H9 (cell line): Measurements from ENCODE around the gene ELAVL1. TPM values are rescaled to one million over a fixed set of nuclear protein-coding genes. Genes with fewer than 3 reads are reported as not detected.
A peak's percentile ranks its signal among the peaks of the same experiment; 100 is the strongest.
"Not testable (repeated sequence)": the region's sequence is repeated elsewhere in the genome, so short reads cannot be mapped to it uniquely, and the experiment has no call there.

Experiments
- DNase-seq: peaks from one replicate; pipeline ENCODE4 v3.0.0-alpha.2; 2017
- H2AFZ ChIP-seq: one replicate; pipeline ENCODE4 v1.6.1; 2013; ENCODE audit warnings: mild to moderate bottlenecking, low read length, control low read depth, moderate library complexity
- H2AK5ac ChIP-seq: 2 replicates; pipeline ENCODE4 v1.6.1; 2013; ENCODE audit warnings: low read length, control low read depth, mixed read lengths; ENCODE audit not compliant: insufficient read length
- H2BK120ac ChIP-seq: one replicate; pipeline ENCODE4 v1.6.1; 2013; ENCODE audit warnings: low read depth, mild to moderate bottlenecking, low read length, control low read depth, inconsistent platforms; ENCODE audit not compliant: poor library complexity, severe bottlenecking
- H2BK12ac ChIP-seq: 2 replicates; pipeline ENCODE4 v1.6.1; 2013; ENCODE audit warnings: low read length, control low read depth, mixed read lengths, low read depth; ENCODE audit not compliant: insufficient read length
- H2BK15ac ChIP-seq: 2 replicates; pipeline ENCODE4 v1.6.1; 2013; ENCODE audit warnings: low read depth, low read length, control low read depth
- H2BK20ac ChIP-seq: one replicate; pipeline ENCODE4 v1.6.1; 2013; ENCODE audit warnings: low read depth, mild to moderate bottlenecking, low read length, control low read depth, inconsistent platforms; ENCODE audit not compliant: poor library complexity, severe bottlenecking
- H2BK5ac ChIP-seq: 2 replicates; pipeline ENCODE4 v1.6.1; 2013; ENCODE audit warnings: low read length, control low read depth, mixed read lengths; ENCODE audit not compliant: insufficient read length
- H3K14ac ChIP-seq: 2 replicates; pipeline ENCODE4 v1.6.1; 2013; ENCODE audit warnings: low read length, control low read depth; ENCODE audit not compliant: insufficient read depth
- H3K18ac ChIP-seq: 2 replicates; pipeline ENCODE4 v1.6.1; 2013; ENCODE audit warnings: low read depth, mild to moderate bottlenecking, mixed read lengths, low read length, control low read depth; ENCODE audit not compliant: insufficient read length
- H3K23ac ChIP-seq: 2 replicates; pipeline ENCODE4 v1.6.1; 2013; ENCODE audit warnings: low read length, control low read depth, mixed read lengths, low read depth; ENCODE audit not compliant: insufficient read length
- H3K23me2 ChIP-seq: 2 replicates; pipeline ENCODE4 v1.6.1; 2013; ENCODE audit warnings: low read depth, mild to moderate bottlenecking, mixed read lengths, low read length, control low read depth; ENCODE audit not compliant: insufficient read length, poor library complexity, severe bottlenecking
- H3K27ac ChIP-seq: 2 replicates; pipeline ENCODE4 v1.5.1; 2013; ENCODE audit warnings: low read length, control low read depth, mixed read lengths, low read depth; ENCODE audit not compliant: insufficient read length
- H3K27me3 ChIP-seq: 2 replicates; pipeline ENCODE4 v1.6.1; 2013; ENCODE audit warnings: low read length, control low read depth, inconsistent platforms; ENCODE audit not compliant: insufficient read depth
- H3K4ac ChIP-seq: 2 replicates; pipeline ENCODE4 v1.6.1; 2013; ENCODE audit warnings: low read depth, mild to moderate bottlenecking, control low read depth, inconsistent platforms, low read length, moderate library complexity
- H3K4me1 ChIP-seq: 2 replicates; pipeline ENCODE4 v1.6.1; 2013; ENCODE audit warnings: low read length, control low read depth, inconsistent platforms; ENCODE audit not compliant: insufficient read depth
- H3K4me2 ChIP-seq: 2 replicates; pipeline ENCODE4 v1.6.1; 2013; ENCODE audit warnings: low read length, control low read depth, mixed read lengths; ENCODE audit not compliant: insufficient read length, insufficient read depth
- H3K56ac ChIP-seq: 2 replicates; pipeline ENCODE4 v1.6.1; 2013; ENCODE audit warnings: low read depth, mild to moderate bottlenecking, mixed read lengths, low read length, control low read depth; ENCODE audit not compliant: insufficient read length
- H3K79me1 ChIP-seq: 2 replicates; pipeline ENCODE4 v1.6.1; 2013; ENCODE audit warnings: low read depth, mild to moderate bottlenecking, moderate library complexity, low read length, control low read depth, inconsistent platforms; ENCODE audit not compliant: insufficient read depth, poor library complexity, severe bottlenecking
- H3K79me2 ChIP-seq: 2 replicates; pipeline ENCODE4 v1.6.1; 2013; ENCODE audit warnings: low read length, control low read depth, inconsistent platforms; ENCODE audit not compliant: insufficient read depth
- H3K9ac ChIP-seq: 2 replicates; pipeline ENCODE4 v1.6.1; 2013; ENCODE audit warnings: low read length, control low read depth, mixed read lengths; ENCODE audit not compliant: insufficient read length; ENCODE audit errors: extremely low read depth
- H3K9me3 ChIP-seq: one replicate; pipeline ENCODE4 v1.6.1; 2013; ENCODE audit warnings: low read depth, low read length, inconsistent platforms; ENCODE audit not compliant: control insufficient read depth
- H3T11ph ChIP-seq: one replicate; pipeline ENCODE4 v1.6.1; 2013; ENCODE audit warnings: mild to moderate bottlenecking, low read length, control low read depth, inconsistent platforms
- H4K20me1 ChIP-seq: one replicate; pipeline ENCODE4 v1.6.1; 2013; ENCODE audit not compliant: control insufficient read depth, insufficient read length, insufficient read depth
- H4K5ac ChIP-seq: 2 replicates; pipeline ENCODE4 v1.6.1; 2013; ENCODE audit warnings: low read depth, mild to moderate bottlenecking, mixed read lengths, low read length, control low read depth; ENCODE audit not compliant: insufficient read length
- H4K8ac ChIP-seq: replicated peaks from 2 replicates; pipeline ENCODE4 v1.6.1; 2013; ENCODE audit warnings: low read length, control low read depth, mixed read lengths, low read depth; ENCODE audit not compliant: insufficient read length
- H4K91ac ChIP-seq: 2 replicates; pipeline ENCODE4 v1.6.1; 2013; ENCODE audit warnings: low read depth, mild to moderate bottlenecking, moderate library complexity, mixed read lengths, low read length, control low read depth; ENCODE audit not compliant: insufficient read length
- H3K27ac Mint-ChIP-seq, 3 experiments: 2 replicates in 2 of 3; 3 replicates in 1 of 3; pipeline ENCODE4 v1.8.0; 2020 to 2021; ENCODE audit warnings: mixed read lengths in 3 of 3, mild to moderate bottlenecking in 1 of 3, moderate library complexity in 1 of 3
- H3K27me3 Mint-ChIP-seq: 2 replicates; pipeline ENCODE4 v1.8.0; 2021; ENCODE audit warnings: low read depth, mild to moderate bottlenecking, moderate library complexity, mixed read lengths
- H3K36me3 Mint-ChIP-seq, 3 experiments: 2 replicates in 2 of 3; 3 replicates in 1 of 3; pipeline ENCODE4 v1.8.0; 2020 to 2021; ENCODE audit warnings: low read depth in 3 of 3, mixed read lengths in 3 of 3; ENCODE audit not compliant: insufficient read depth in 1 of 3
- H3K4me1 Mint-ChIP-seq, 2 experiments: 2 replicates each; pipeline ENCODE4 v1.8.0; 2020; ENCODE audit warnings: mixed read lengths in 2 of 2
- H3K4me3 Mint-ChIP-seq, 2 experiments: 2 replicates in 1 of 2; 3 replicates in 1 of 2; pipeline ENCODE4 v1.8.0; 2020 to 2021; ENCODE audit warnings: mild to moderate bottlenecking in 2 of 2, mixed read lengths in 2 of 2, moderate library complexity in 1 of 2
- H3K9me3 Mint-ChIP-seq, 2 experiments: 2 replicates in 1 of 2; 3 replicates in 1 of 2; pipeline ENCODE4 v1.8.0; 2020; ENCODE audit warnings: mild to moderate bottlenecking in 2 of 2, mixed read lengths in 2 of 2, moderate library complexity in 1 of 2
- CTCF ChIP-seq: fragments of 200-600 bp; sonication (generic); conservative IDR thresholded peaks from 3 replicates; pipeline ENCODE4 v1.8.0; 2021; ENCODE audit warnings: antibody characterized with exemption, mild to moderate bottlenecking
- WGBS: extraction: QIAGEN DNeasy Blood & Tissue Kit; methylation state at CpG from one replicate; pipeline ENCODE4 v1.1.7; 2013; ENCODE audit warnings: missing lambda C conversion rate, low lambda C conversion rate, mixed read lengths; ENCODE audit not compliant: insufficient read length; ENCODE audit errors: extremely low coverage; 5-methylcytosine and 5-hydroxymethylcytosine counted together
- total RNA-seq: library from RNA; stranded (reverse); gene quantifications from 2 replicates; pipeline ENCODE4 v1.2.1, GENCODE V29; 2021

The ELAVL1 gene
- total RNA-seq, 1 experiment from 2014 or later = 149 TPM

GRCh38 chr19:7961920-7962626 is 43.4 kb downstream of the ELAVL1 start:
- no peak overlapping the region for H3K23ac ChIP-seq
- H3T11ph ChIP-seq = no peak overlapping the region
- H2BK15ac ChIP-seq = no peak overlapping the region
- no peak overlapping the region for H4K8ac ChIP-seq
- no CpG with 5 or more reads among the region's 13 CpGs for WGBS
- no peak for TF ChIP-seq CTCF
- no peak overlapping the region for H3K9ac ChIP-seq
- no peak overlapping the region for H2AK5ac ChIP-seq
- no peak overlapping the region for H4K91ac ChIP-seq
- no peaks in the 10 kb centered on the region for H3K4me1 ChIP-seq
- H3K4ac ChIP-seq = no peak overlapping the region
- H4K20me1 ChIP-seq = no peaks in the 10 kb centered on the region
- no peaks in the 10 kb centered on the region for H3K27me3 ChIP-seq
- H2BK12ac ChIP-seq = no peak overlapping the region
- Mint-ChIP-seq H3K4me1 (peaks cover 0 to 2% of the 10 kb centered on the region in 2 experiments; a peak in 1 of 4 replicates), H3K36me3 (peaks cover 23 to 62% (median 58%) of the 10 kb centered on the region in 3 experiments), H3K27ac (peak overlapping the region in 1 of 3 experiments; percentile 63; a peak in 1 of 7 replicates), H3K4me3 (no peak overlapping the region; a peak in 1 of 5 replicates), H3K27me3 (no peaks in the 10 kb centered on the region), H3K9me3 (no peaks in the 10 kb centered on the region; a peak in 1 of 5 replicates)
- H2AFZ ChIP-seq = no peak overlapping the region
- no peak overlapping the region for H3K4me2 ChIP-seq
- no peaks in the 10 kb centered on the region for H3K9me3 ChIP-seq
- H3K79me1 ChIP-seq = no peaks in the 10 kb centered on the region
- H3K27ac ChIP-seq = no peak overlapping the region
- no peak overlapping the region for H3K18ac ChIP-seq
- H4K5ac ChIP-seq = no peak overlapping the region
- no peak overlapping the region for H2BK5ac ChIP-seq
- no peak overlapping the region for H3K56ac ChIP-seq
- H3K23me2 ChIP-seq = no peaks in the 10 kb centered on the region
- no peak for DNase-seq
- H2BK20ac ChIP-seq = no peak overlapping the region
- no peaks in the 10 kb centered on the region for H3K79me2 ChIP-seq
- H2BK120ac ChIP-seq = no peak overlapping the region
- H3K14ac ChIP-seq = no peak overlapping the region

- not testable (repeated sequence) for H2AK5ac ChIP-seq, H2BK12ac ChIP-seq, H2BK5ac ChIP-seq, H2AFZ ChIP-seq, H2BK120ac ChIP-seq, H4K5ac ChIP-seq, H4K8ac ChIP-seq, H3K4me3 Mint-ChIP-seq, H3K27ac ChIP-seq, H3K56ac ChIP-seq, H3K9me3 Mint-ChIP-seq, H3K79me2 ChIP-seq, H3K14ac ChIP-seq, H3K9me3 ChIP-seq, H4K91ac ChIP-seq, H3K4me1 Mint-ChIP-seq, H3K23me2 ChIP-seq, DNase-seq, H3K27me3 ChIP-seq, H3T11ph ChIP-seq, H3K4me2 ChIP-seq, H3K4ac ChIP-seq, H4K20me1 ChIP-seq, H3K79me1 ChIP-seq, H3K4me1 ChIP-seq, H2BK15ac ChIP-seq, H3K27me3 Mint-ChIP-seq, H2BK20ac ChIP-seq, H3K18ac ChIP-seq, H3K23ac ChIP-seq, H3K27ac Mint-ChIP-seq, H3K9ac ChIP-seq
- H3K36me3 Mint-ChIP-seq = peaks cover 20 to 57% (median 49%) of the 10 kb centered on the region in 3 experiments
- no CpG with 5 or more reads among the region's 4 CpGs for WGBS
These were observed 44.4 kb downstream of the ELAVL1 start for GRCh38 chr19:7961082-7961481.
